ENCODE data around the gene HBM. TPM values are rescaled to one million over a fixed set of nuclear protein-coding genes. Genes with fewer than 3 reads are reported as not detected.
"Not testable (repeated sequence)": the region's sequence is repeated elsewhere in the genome, so short reads cannot be mapped to it uniquely, and the experiment has no call there.

The HBM gene
- total and polyA plus RNA-seq, 11 donors, result 0.54 to 0.62 (median 0.58) TPM; not detected in 7

- H3K27me3 ChIP-seq, result peaks cover 39 to 73% (median 64%) of the 10 kb centered on the region in 9 donors
- ATAC-seq, result no peak
Measured at GRCh38 chr16:169014-169413, 3.2 kb downstream of the HBM start.

DNA sequence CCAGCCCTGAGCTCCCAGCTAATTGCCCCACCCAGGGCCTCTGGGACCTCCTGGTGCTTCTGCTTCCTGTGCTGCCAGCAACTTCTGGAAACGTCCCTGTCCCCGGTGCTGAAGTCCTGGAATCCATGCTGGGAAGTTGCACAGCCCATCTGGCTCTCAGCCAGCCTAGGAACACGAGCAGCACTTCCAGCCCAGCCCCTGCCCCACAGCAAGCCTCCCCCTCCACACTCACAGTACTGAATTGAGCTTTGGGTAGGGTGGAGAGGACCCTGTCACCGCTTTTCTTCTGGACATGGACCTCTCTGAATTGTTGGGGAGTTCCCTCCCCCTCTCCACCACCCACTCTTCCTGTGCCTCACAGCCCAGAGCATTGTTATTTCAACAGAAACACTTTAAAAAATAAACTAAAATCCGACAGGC is 4.3 kb downstream of the HBM start:
- ATAC-seq, result peak in 3 of 4 donors; percentile 28 to 65 (median 53)
- H3K27me3 ChIP-seq, result peaks cover 39 to 79% (median 69%) of the 10 kb centered on the region in 9 donors
- intact Hi-C loops (cut with DNase I), result not testable (repeated sequence)

More at GRCh38 chr16:169014-169413, 3.2 kb downstream of the HBM start:
- no peak overlapping the region for H3K27ac ChIP-seq
- WGBS, 4 donors, result 24 to 32% (median 27%) methylated on average over 3 of the region's 3 CpGs
- peaks cover 0 to 22% (median 14%) of the 10 kb centered on the region in 12 donors for H3K4me1 ChIP-seq
- TF ChIP-seq, protein P1, sequence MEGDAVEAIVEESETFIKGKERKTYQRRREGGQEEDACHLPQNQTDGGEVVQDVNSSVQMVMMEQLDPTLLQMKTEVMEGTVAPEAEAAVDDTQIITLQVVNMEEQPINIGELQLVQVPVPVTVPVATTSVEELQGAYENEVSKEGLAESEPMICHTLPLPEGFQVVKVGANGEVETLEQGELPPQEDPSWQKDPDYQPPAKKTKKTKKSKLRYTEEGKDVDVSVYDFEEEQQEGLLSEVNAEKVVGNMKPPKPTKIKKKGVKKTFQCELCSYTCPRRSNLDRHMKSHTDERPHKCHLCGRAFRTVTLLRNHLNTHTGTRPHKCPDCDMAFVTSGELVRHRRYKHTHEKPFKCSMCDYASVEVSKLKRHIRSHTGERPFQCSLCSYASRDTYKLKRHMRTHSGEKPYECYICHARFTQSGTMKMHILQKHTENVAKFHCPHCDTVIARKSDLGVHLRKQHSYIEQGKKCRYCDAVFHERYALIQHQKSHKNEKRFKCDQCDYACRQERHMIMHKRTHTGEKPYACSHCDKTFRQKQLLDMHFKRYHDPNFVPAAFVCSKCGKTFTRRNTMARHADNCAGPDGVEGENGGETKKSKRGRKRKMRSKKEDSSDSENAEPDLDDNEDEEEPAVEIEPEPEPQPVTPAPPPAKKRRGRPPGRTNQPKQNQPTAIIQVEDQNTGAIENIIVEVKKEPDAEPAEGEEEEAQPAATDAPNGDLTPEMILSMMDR (IDR thresholded peaks at IDR 0.05), result no peak
- no peak for TF ChIP-seq POLR2A (IDR thresholded peaks at IDR 0.05)
- H3K4me3 ChIP-seq, result no peak overlapping the region
- H3K9me3 ChIP-seq, result no peaks in the 10 kb centered on the region
- DNase-seq, result peak in 1 of 5 donors; percentile 33
- intact Hi-C loops (cut with DNase I), result no loop called here
- H3K36me3 ChIP-seq, result no peaks in the 10 kb centered on the region

GRCh38 chr16:170788-171187 is 5.0 kb downstream of the HBM start:
- Histone ChIP-seq H3K36me3 (no peaks in the 10 kb centered on the region), H3K27me3 (peaks cover 36 to 77% (median 69%) of the 10 kb centered on the region in 9 donors), H3K4me3 (no peak overlapping the region), H3K4me1 (peaks cover 0 to 13% (median 8%) of the 10 kb centered on the region in 12 donors), H3K9me3 (no peaks in the 10 kb centered on the region), H3K27ac (no peak overlapping the region)
- no peak for DNase-seq
- WGBS, 4 donors, result 0 to 94% (median 47%) methylated on average over 1 of the region's 1 CpG
- no peak for ATAC-seq
- TF ChIP-seq, protein P1 (IDR thresholded peaks at IDR 0.05), result no peak
- TF ChIP-seq POLR2A (IDR thresholded peaks at IDR 0.05), result no peak
- intact Hi-C loops (cut with DNase I), result no loop called here

More for the DNA sequence above, 4.3 kb downstream of the HBM start:
- peak in 3 of 5 donors; percentile 35 to 43 (median 41) for DNase-seq
- H3K27ac ChIP-seq, H3K36me3 ChIP-seq, H3K9me3 ChIP-seq, H3K4me3 ChIP-seq: not testable (repeated sequence)
- WGBS, 4 donors, result 0 to 5% (median 1%) methylated on average over 3 to 5 of the region's 5 CpGs
- H3K4me1 ChIP-seq, result peaks cover 0 to 20% (median 14%) of the 10 kb centered on the region in 12 donors

GRCh38 chr16:172374-172941 is 6.7 kb downstream of the HBM start, which contains the start of gene HBA2:
Gene HBA2 (plus strand): TSS chr16:172876. CDS start chr16:172913, 37 bp downstream.
- H3K27me3 ChIP-seq, result peaks cover 26 to 66% (median 58%) of the 10 kb centered on the region in 9 donors
- H3K4me1 ChIP-seq; ATAC-seq; H3K27ac ChIP-seq; H3K9me3 ChIP-seq; intact Hi-C loops (cut with DNase I); H3K36me3 ChIP-seq; DNase-seq; H3K4me3 ChIP-seq: not testable (repeated sequence)
- no CpG with 5 or more reads among the region's 74 CpGs for WGBS, 4 donors

DNA sequence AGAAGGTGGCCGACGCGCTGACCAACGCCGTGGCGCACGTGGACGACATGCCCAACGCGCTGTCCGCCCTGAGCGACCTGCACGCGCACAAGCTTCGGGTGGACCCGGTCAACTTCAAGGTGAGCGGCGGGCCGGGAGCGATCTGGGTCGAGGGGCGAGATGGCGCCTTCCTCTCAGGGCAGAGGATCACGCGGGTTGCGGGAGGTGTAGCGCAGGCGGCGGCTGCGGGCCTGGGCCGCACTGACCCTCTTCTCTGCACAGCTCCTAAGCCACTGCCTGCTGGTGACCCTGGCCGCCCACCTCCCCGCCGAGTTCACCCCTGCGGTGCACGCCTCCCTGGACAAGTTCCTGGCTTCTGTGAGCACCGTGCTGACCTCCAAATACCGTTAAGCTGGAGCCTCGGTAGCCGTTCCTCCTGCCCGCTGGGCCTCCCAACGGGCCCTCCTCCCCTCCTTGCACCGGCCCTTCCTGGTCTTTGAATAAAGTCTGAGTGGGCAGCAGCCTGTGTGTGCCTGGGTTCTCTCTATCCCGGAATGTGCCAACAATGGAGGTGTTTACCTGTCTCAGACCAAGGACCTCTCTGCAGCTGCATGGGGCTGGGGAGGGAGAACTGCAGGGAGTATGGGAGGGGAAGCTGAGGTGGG is 7.6 kb downstream of the HBM start:
- WGBS, 4 donors, result 5 to 7% (median 7%) methylated on average over 7 to 30 of the region's 44 CpGs; no CpG with 5 or more reads in 1 of the 4 donors
- peaks cover 28 to 66% (median 58%) of the 10 kb centered on the region in 9 donors for H3K27me3 ChIP-seq
- intact Hi-C loops (cut with DNase I), result not testable (repeated sequence)

DNA sequence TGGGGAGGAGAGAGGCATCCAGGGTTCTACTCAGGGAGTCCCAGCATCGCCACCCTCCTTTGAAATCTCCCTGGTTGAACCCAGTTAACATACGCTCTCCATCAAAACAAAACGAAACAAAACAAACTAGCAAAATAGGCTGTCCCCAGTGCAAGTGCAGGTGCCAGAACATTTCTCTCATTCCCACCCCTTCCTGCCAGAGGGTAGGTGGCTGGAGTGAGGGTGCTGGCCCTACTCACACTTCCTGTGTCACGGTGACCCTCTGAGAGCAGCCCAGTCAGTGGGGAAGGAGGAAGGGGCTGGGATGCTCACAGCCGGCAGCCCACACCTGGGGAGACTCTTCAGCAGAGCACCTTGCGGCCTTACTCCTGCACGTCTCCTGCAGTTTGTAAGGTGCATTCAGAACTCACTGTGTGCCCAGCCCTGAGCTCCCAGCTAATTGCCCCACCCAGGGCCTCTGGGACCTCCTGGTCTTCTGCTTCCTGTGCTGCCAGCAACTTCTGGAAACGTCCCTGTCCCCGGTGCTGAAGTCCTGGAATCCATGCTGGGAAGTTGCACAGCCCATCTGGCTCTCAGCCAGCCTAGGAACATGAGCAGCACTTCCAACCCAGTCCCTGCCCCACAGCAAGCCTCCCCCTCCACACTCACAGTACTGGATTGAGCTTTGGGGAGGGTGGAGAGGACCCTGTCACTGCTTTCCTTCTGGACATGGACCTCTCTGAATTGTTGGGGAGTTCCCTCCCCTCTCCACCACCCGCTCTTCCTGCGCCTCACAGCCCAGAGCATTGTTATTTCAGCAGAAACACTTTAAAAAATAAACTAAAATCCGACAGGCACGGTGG is 8.4 kb downstream of the HBM start:
- intact Hi-C loops (cut with DNase I); H3K9me3 ChIP-seq; H3K36me3 ChIP-seq; H3K4me1 ChIP-seq; H3K4me3 ChIP-seq; H3K27ac ChIP-seq: not testable (repeated sequence)
- peaks cover 30 to 66% (median 58%) of the 10 kb centered on the region in 9 donors for H3K27me3 ChIP-seq
- peak in 2 of 5 donors; percentile 3 to 25 for DNase-seq
- ATAC-seq, result peak in 2 of 4 donors; percentile 38 to 42
- 14 to 25% (median 17%) methylated on average over 4 to 9 of the region's 13 CpGs for WGBS, 4 donors

More for the DNA sequence above, 7.6 kb downstream of the HBM start:
- DNase-seq, result peak in 1 of 5 donors; percentile 33
- not testable (repeated sequence) for H3K4me3 ChIP-seq, H3K36me3 ChIP-seq, H3K27ac ChIP-seq, H3K4me1 ChIP-seq, ATAC-seq, H3K9me3 ChIP-seq

Data from heart left ventricle (tissue), 16 donors.